ENCODE data around the gene FRY. TPM values are rescaled to one million over a fixed set of nuclear protein-coding genes. Genes with fewer than 3 reads are reported as not detected.

Gene FRY
- total and polyA plus RNA-seq, 2 of the 13 experiments (the other 11 are each of a cell fraction or from before 2014, with no cell fraction given) = 8.2 to 13.1 TPM

DNA sequence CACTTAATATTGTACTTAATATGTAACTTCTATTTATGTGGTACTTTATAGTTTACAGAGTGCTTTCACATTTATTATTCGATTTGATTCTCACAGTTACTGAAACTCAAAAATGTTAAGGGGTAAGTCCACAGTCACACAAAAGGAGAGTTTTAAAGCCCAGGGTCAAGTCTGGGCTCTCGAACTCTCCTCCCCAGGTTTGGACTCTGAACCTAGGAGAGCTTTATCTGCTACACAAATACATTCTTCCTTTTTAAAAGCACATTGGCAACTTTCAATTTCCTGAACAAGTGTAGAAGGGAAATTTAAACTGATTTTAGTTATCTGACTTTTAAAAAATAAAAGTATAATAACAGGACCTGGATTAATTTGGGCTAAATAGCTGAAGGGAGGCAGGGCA lies 144.4 kb downstream of the FRY start (continued):
- TF ChIP-seq NCOR1 (IDR thresholded peaks at IDR 0.05; ENCODE audit: borderline replicate concordance, low read length) = 0 out of 2 replicates have a peak, but pooled peaks have one; percentile 18
- no peak for TF ChIP-seq TP53 (CRISPR knock-in tag; conservative IDR thresholded peaks at IDR 0.05)
- no peak for TF ChIP-seq ZNF841 (CRISPR knock-in tag; IDR thresholded peaks at IDR 0.05; ENCODE audit: borderline replicate concordance)
- no peak for TF ChIP-seq GFI1 (CRISPR knock-in tag; IDR thresholded peaks at IDR 0.05; ENCODE audit: borderline replicate concordance)
- no peak for TF ChIP-seq MED13 (CRISPR knock-in tag; IDR thresholded peaks at IDR 0.05)
- TF ChIP-seq ELF3 (CRISPR knock-in tag; IDR thresholded peaks at IDR 0.05) = peak; percentile 39; the same call in 1 of the 2 replicates
- no peak for TF ChIP-seq ZNF10 (CRISPR knock-in tag; IDR thresholded peaks at IDR 0.05; ENCODE audit: borderline replicate concordance, low read depth)
- TF ChIP-seq ZNF609 (CRISPR knock-in tag; IDR thresholded peaks at IDR 0.05; ENCODE audit: borderline replicate concordance) = no peak
- no peak for TF ChIP-seq ZNF501 (CRISPR knock-in tag; IDR thresholded peaks at IDR 0.05)
- no peak for TF ChIP-seq THRA (CRISPR knock-in tag; IDR thresholded peaks at IDR 0.05; ENCODE audit: borderline replicate concordance)
- peak; percentile 81 for TF ChIP-seq HNF4A (CRISPR knock-in tag; IDR thresholded peaks at IDR 0.05)
- TF ChIP-seq ZNF414 (CRISPR knock-in tag; IDR thresholded peaks at IDR 0.05) = no peak
- TF ChIP-seq NFIB (CRISPR knock-in tag; IDR thresholded peaks at IDR 0.05; ENCODE audit: borderline replicate concordance) = no peak
- no peak for TF ChIP-seq ZNF891 (CRISPR knock-in tag; IDR thresholded peaks at IDR 0.05)

Data from HepG2 (cell line).